A172 (cell line): ENCODE measurements around the gene TEX48. TPM values are rescaled to one million over a fixed set of nuclear protein-coding genes. Genes with fewer than 3 reads are reported as not detected.

Source experiments
- DNase-seq: peaks from one replicate; pipeline ENCODE4 v3.0.0-alpha.2; 2015; ENCODE audit warnings: low spot score
- total RNA-seq: library from RNA; depleted of rRNA; stranded (reverse); fragments of >200 nt; shearing (Covaris generic); gene quantifications from 2 replicates; pipeline ENCODE4 v1.2.3, GENCODE V29; 2014

TEX48 gene
- total RNA-seq, 1 experiment from 2014 or later: not detected

DNA sequence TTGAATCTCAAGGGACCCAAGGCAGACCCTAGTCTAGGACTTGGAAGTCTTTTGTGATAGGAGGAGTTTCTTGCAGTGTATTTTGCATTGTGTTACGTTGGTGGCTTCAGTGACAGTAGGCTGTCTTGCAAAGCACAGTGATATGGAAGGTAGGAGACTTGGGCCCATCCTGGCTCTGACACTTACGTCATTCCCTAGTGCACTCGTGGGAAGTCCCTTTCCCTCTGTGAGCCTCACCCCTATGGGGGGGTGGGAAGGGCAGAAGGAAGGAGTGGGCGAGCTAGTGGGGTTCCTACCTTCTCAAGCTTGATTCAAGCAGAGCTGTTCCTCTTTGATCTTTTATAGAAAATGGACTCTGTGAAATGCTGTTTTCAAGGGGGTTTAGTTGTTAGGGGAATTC, 15.1 kb downstream of the TEX48 start:
- DNase-seq: no peak

DNA sequence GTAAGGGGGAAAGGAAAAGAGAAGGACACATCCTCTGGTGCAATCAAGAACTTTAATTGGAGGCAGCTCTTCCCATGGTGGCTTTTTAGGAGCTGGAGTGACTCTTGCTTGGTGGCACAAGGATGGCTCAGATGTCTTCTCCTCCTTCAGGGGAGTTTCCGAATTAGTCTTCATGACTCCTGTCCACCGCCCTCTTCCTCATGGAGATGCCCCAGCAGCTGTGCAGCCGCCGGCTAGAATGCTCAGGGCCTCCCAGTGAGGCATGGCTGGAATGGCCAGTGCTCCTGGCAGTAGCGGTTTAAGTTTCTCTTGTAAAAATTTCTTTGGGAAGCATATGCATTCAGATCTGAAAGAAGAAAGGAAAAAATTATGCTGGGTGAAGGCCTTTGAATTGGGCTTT, 15.6 kb downstream of the TEX48 start:
- DNase-seq: no peak

DNA sequence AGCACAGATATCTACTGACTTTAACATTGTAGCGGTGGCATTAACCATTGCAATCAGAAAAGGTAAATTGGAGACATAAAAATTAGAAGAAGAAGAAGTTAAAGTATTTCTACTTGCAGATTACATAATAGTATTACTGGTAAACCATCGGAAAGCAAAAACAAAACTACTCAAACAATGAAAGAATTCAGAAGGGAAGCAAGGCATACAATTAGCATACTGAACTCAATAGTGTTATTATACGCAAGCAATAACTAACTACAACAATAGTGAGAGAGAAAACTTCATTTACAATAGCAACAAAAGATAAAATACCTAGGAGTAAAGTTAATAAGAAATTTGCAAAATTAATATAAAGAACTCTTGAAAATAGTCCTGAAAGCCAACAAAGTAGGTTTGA, 17.8 kb downstream of the TEX48 start:
- DNase-seq: no peak

DNA sequence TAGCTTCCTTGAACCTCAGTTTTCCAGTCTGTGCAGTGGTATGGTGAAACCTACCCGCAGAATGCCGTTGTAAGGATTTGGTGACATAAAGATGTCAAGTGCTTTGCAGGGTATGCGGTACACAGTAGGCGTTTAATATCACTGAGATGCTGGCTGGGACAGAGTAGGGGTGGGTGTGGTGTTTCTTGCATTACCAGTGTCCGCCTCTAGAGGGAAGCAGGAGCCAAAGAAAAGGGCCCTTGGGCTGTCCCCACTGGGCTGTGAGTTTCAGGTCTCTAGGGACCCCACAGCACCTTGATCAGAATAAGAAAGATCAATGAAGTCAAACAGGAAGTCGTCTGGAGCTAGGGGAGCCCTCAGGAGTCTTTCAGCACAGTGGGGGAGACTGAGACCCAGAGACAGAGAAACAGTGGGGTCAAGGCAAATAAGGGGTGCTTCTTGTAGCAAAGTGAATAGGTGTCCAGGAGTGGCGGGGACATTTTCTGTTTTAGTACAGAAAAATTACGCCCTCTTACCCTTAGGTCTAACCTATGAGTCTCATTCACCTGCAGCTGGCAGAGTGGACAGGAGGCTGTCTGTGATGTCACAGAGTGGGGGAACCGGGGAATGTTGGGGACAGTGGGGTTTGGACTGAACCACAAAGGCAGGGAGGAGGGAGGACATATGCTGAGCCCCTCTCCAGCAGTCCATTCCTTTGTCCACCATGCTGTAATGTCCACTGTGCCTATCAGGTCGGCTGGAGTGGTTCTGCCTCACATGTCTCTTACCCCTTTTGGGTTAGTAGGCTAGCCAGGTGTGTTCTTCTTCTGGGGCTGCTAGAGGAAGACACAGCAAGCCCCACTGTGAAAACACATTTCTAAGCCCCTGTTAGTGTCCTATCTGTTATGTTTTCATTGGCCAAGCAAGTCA, 19.7 kb downstream of the TEX48 start:
- DNase-seq: peak; percentile 37

DNA sequence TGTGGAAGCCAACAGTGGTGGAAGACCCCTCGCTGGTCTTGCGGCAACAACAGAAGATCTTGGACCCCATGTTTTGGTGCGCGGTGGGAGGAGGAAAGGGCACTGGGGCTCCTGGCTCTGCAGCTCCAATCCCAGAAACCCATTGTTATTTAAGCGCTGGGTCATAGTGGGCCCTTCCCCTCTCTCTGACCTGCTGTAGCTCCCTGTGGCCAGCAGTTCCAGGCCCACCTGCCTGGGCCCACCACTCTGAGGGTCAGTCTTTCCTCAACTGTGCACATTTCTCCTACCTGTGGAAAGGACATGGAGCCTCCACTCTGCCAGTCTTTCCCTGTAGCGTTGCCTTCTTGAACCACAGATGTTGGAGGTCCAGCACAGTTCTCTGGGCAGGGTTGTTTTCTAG, 24.3 kb downstream of the TEX48 start, which contains the start of gene TEX53:
TEX53 (minus strand) TSS at position 101 of the 400 bp plus-strand sequence; CDS start at position 70, 31 bp downstream.
- no peak for DNase-seq

DNA sequence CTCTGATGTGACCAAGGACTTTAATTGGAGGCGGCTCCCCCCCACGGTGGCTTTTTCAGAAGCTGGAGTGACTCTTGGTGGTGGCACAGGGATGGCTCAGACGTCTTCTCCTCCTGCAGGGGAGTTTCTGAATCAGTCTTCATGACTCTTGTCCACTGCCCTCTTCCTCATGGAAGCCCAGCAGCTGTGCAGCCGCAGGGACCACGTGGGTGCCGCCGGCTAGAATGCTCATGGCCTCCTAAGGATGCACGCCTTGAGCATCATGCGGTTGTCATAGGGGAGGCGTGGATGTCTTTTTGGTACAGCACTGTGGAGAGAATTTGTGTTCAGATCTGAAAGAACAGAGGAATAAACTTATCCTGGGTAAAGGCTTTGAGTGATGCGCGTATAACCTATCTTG, 25.7 kb downstream of the TEX48 start:
- DNase-seq: no peak

DNA sequence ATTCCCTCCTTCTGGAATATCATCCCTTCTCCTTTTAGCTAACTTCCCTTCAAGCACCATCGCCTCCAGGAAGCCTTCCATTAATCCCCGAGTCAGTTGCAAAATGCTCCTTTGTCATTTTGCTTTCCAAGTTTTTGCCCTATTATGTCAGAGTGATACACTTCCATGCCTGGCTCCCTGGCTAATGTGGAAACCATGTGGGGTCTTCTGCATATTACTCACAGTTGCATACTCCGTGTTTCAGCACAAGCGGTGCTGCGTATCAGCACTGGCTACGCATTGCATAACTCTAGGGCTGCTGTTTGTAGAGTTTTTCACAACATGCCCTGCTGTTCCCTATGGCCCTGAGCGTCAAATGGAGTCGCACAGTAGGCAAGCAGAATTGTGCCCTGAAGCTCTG, 26.3 kb downstream of the TEX48 start:
- DNase-seq: no peak

DNA sequence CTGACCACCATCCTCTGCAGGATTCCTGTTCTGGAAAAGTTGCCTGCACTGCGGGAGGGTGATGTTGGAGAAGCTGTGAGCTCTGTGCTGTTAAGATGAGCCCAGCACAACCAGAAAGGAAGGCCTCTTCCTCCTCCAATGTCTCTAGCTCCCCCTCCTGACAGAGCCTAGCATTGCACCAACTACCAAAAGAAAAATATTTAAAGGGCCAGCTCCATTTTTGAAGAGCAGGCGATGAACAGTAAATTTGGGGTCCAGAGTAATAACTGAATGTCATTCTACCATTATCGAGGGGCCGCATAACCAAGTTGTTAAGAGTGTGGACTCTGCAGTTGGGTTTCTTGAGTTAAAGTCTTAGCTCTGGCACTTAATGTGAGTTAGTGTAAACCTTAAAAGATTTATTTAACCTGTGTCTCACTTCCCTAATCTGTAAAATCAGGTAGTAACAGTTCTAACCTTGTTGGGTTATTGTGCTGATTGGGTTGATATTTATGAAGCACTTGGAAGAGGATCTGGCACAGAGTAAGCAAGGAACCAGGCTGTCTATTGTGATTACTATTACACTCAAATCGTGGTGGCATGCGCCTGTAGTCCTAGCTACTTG, 28.3 kb downstream of the TEX48 start:
- peak; percentile 73 for DNase-seq

DNA sequence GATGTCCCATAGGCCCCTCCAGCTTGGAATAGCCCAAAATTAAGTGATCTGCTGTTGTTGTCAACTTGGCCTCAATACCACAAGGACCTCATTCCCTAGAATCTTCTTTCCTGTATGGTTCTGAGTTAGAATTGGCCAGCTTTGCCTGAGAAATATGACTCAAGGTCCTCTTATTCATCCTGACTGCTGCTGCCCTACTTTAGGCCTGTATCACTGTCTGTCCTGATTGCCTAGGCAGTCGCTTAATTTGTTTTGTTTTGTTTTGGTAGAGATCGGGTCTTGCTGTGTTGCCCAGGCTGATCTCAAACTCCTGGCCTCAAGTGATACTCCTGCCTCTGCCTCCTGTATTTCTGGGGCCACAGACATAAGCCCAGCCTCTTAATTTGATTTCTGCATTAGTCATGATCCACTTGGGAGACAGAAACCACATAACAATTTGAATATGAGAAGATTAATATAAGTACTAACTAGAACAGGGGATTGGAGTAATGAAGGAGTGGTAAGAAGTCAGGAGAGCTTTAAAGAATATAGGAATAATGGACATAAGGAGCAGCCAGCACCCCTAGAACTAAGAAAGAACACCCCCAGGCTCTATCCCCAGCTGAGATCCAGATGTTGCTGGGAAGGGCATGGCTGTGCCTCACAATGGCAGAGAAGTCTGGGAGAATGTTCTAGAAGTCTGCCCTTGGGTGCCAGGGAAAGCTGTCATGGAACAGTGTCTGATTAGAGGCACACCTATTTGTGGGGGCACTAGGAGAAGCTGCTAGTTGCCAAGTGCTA, 29.0 kb downstream of the TEX48 start:
- DNase-seq: no peak

DNA sequence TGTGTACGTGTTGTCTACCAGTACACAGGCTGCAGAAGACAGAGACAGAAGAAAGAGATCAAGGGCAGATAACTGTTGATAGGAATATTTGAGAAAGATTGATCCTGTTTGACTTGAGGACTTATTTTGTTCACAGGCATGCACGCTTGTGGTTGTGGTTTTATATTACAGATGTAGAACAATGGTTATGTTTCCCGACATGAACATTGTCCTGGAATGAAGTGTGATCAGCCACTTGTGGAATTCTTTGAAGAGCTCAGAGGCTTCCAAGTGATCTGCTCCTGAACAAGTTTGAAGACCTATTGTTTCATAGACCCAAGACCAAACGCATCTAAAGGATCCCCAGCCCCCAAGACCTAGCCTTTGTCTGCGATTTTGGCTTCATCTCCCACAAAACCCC, 38.1 kb downstream of the TEX48 start:
- DNase-seq: no peak

DNA sequence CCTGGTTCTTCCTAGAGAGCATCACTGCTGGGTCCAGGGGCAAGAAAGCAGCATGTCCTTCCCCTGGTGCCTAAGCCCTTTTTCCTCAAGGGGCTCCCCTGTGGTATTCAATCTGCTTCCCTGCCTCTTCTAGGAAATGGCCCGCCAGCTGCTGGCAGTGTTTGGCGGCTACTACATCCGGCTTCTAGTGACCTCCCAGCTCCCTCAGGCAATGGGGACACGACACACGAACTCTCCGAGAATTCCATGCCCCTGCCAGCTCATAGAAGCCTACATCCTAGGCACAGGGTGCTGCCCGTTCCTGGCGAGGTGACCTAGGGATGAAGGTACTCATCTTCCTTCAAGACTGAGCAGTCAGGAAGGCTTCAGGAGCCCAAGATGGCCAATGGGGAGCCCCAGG, 39.0 kb downstream of the TEX48 start:
- DNase-seq: no peak

DNA sequence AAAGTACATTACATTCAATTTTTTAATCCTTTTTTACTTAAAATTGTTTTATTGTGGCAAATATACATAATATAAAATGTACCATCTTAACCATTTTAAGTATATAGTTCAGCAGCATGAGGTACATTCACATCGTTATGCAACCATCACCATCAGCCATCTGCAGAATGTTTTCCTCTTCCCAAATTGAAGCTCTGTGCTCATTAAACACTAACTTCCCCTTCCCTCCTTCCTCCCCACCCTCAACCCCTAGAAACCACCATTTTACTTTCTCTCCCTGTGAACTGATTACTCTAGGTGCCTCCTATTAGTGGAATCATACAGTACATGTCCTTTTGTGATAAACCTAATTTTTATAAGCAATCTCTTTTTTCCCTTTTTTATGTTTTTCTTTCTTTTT, 40.0 kb downstream of the TEX48 start:
- DNase-seq: no peak

DNA sequence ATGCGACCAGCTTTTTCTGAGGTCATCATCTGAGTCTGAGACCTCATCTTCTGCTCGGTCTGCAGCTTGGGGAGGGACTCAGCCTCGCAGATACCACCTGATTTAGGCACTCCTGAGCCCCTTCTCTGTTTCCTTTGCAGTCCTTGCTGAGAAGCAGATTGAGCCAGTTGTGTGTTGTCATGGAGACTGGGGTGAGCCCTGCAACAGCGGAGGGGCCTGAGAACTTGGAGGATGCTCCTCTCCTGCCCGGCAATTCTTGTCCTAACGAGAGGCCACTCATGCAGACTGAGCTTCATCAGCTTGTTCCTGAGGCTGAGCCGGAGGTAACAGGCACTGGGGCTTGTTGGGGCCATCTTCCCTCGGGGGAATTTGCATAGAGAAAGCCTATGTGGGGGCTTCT, 43.6 kb downstream of the TEX48 start:
- DNase-seq: no peak

DNA sequence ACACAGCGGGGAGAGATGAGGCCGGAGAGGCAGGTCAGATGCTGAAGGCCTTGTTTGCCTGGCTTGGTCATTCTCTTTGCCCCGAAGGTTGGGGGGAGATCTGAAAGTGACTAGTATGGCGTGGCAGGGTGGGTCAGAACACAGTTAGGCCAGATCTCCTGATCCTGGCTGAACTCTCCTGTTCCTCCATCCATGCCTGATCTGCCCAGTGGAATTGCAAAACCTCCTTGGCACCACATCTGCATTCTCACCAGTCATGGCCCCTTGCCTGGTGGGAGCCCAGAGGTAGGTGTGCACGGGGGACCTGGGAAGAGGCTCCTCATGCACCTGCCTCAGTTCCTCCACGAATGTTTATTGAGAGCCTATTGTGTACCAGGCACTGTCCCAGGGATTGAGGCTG, 47.6 kb downstream of the TEX48 start:
- no peak for DNase-seq

DNA sequence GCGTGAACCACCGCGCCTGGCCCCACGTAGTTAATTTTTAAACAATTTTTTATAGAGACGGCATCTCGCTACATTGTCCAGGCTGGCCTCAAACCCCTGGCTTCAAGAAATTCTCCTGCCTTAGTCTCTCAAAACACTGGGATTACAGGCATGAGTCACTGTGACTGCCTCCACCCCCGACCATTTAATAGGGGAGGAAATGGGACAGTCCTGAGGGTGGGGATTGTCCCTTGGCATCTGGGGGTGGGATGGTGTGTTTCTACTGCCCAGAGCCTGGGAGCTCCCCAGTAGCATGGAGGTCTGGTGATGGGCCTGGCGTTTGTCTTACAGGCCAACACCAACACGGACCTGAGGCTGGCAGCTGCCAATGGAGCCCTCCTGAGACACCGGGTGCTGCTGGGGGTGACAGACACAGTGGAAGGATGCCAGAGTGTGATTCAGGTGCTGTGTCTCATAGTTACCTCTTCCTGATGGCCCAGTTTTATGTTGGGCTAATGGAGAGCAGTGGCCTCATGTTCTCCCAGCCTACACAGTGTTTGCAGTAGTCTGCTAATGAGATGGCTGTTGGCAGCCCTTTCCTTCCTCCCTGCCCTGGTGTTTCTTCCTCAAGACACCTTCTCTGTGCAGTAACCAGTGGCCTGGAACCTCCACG, 48.4 kb downstream of the TEX48 start:
- peak; percentile 18 for DNase-seq

DNA sequence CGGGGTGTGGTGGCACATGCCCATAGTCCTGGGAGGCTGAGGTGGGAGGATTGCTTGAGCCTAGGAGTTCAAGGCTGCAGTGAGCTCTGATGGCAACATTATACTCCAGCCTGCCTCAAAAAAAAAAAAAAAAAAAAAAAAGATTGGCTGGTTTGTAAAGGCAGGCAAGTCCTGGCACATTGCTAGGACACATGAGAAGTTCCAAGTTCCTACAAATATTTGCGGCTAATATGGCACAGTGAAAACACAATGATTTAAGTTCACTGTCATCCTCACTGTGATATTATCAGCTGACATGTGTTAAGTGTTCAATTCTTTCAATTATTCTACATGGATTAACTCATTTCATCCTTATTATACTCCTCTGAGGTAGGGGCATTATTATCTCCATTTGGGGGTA, 50.8 kb downstream of the TEX48 start:
- no peak for DNase-seq

DNA sequence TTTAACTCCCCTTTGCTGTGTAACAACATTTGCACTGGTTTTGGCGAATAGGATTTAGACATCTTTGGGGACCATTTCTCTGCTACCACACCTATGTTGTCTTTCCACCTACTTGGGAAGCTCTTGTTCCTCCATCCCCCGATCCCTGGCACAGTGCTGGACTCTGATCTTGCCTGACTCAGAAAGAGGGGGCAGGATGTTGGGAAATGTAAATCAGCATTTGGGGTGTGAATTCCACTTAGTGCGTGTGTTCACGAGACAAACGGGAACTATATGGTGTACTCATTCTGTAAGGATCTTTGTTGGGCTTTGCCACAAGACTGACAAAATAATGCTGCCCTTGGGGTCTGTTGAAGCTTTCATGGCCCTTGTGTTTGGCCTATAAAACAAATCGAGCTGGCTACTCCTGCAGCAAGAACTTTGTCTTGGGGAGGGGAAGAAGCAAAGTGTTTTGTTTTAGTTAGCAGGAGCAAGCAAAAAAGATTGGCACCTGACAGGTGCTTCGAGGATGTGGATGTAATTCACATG, 52.4 kb downstream of the TEX48 start:
- no peak for DNase-seq

DNA sequence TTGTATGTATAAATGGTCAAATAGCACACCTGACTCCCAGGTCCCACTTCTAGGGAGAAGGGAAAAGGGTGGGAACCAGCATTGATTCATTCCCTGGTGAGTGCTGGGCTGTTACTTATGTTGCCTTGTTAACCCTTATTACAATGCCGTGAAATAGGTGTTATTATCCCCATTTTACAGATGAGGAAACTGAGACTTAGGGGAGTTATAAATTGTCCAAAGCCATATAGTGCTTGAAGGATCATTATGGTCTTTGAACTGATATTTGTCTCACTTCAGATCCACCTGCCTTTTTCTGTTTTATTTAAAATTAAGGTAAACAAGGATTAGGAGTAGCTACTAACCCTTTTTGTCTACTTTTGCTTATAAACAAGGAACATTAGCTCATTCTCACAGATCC, 54.4 kb downstream of the TEX48 start:
- DNase-seq: no peak

DNA sequence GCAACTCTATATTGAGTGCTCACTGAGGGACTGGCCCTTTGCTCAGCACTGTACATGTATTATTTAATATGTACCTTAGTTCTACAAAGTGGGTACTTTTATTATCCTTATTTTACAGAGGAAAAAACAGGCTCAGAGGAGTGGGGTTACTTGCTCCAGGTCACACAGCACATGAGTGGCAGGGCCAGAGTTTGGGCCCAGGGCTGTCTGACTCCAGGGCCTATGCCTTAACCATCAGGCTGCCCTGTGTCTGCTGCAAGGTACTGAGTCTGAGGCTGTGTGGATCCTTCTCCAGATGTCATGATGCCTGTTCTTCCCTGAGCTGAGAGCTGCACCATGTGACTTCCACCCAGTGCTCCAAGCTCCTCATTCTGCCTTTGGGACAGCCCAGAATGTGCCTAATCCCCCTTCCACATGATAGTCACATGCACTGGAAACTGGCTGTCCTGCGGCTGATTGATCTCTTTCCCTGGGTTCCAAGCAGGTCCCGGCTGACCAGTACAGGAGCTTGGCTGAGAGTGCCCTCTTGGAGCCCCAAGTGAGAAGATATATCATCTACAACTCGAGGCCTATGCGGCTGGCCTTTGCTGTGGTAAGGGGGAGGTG, 55.5 kb downstream of the TEX48 start:
- DNase-seq: no peak

DNA sequence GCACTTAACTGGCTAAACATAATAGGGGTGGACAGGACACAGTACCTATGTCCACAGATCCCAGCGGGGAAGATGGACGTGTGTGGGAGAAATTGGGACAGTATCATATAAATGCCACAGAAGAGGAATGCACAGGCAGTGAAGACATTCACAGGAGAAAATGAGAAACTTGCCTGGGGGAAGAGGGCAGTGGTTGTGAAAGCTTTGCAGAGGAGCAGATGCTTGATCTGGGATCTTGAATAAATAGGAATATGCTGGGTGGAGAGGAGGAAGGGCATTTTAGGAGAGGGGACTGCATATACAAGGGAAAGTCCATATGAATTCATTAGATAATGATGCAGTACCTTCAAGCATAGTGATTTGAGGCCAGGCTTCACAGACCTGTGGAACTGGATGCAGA, 57.3 kb downstream of the TEX48 start:
- no peak for DNase-seq

DNA sequence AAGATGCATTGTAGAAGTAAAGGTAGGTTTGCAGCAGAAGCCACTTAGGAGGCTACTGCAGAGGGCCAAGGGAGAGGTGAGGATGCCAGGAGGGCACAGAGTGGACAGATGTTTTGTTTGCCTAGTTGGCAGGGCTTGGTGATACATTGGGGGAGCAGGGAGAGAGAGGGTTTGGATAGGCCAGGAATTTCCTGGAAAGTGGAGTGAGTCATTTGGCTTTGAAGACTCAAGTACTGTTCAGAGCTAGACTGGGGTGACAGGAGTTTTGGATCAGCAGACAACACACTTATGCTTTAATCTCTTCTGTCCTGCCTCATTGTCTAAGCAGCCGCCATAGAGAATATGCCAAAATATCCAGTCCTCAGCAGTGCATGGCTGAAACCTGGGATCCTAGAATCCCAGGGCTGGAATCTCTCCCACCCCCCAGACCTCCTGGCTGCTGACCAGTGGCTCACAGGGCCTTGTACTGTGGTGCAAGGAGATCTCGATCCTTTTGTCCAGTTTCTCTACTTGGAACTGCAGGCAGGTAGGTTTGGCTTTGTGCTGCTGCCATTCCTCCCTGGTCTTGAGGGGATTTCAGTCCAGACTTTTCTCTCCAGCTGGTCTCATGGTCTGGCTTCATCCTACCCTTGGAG, 59.9 kb downstream of the TEX48 start:
- peak; percentile 75 for DNase-seq
